Measurements from ENCODE around the gene SGCA.

SGCA gene

GRCh38 chr17:50167371-50167770, 1.6 kb downstream of the SGCA start:
- no peak for DNase-seq (ENCODE audit: low read depth in 2 of 2)

- DNase-seq (ENCODE audit: low read depth in 2 of 2), result no peak
These were observed 2.5 kb downstream of the SGCA start for GRCh38 chr17:50168319-50168718.

GRCh38 chr17:50169121-50169764, 3.4 kb downstream of the SGCA start:
- no peak for DNase-seq (ENCODE audit: low read depth in 2 of 2)

- no peak for DNase-seq (ENCODE audit: low read depth in 2 of 2)
These were observed 4.2 kb downstream of the SGCA start for GRCh38 chr17:50169881-50170459.

GRCh38 chr17:50170662-50171370, 5.0 kb downstream of the SGCA start:
- no peak for DNase-seq (ENCODE audit: low read depth in 2 of 2)

GRCh38 chr17:50171371-50172071, 5.7 kb downstream of the SGCA start:
- DNase-seq (ENCODE audit: low read depth in 2 of 2), result no peak

GRCh38 chr17:50172130-50172529, 6.3 kb downstream of the SGCA start:
- no peak for DNase-seq (ENCODE audit: low read depth in 2 of 2)

GRCh38 chr17:50172936-50173334, 7.1 kb downstream of the SGCA start:
- no peak for DNase-seq (ENCODE audit: low read depth in 2 of 2)

GRCh38 chr17:50173335-50173941, 7.6 kb downstream of the SGCA start:
- DNase-seq (ENCODE audit: low read depth in 2 of 2), result no peak

- DNase-seq (ENCODE audit: low read depth in 2 of 2), result no peak
These were observed 8.6 kb downstream of the SGCA start for GRCh38 chr17:50174444-50174843.

GRCh38 chr17:50175035-50175807, 9.4 kb downstream of the SGCA start:
- no peak for DNase-seq (ENCODE audit: low read depth in 2 of 2)

- no peak for DNase-seq (ENCODE audit: low read depth in 2 of 2)
These were observed 11.0 kb downstream of the SGCA start for GRCh38 chr17:50176559-50177357.

- DNase-seq (ENCODE audit: low read depth in 2 of 2), result no peak
These were observed 11.7 kb downstream of the SGCA start for GRCh38 chr17:50177476-50177875.

- no peak for DNase-seq (ENCODE audit: low read depth in 2 of 2)
These were observed 12.4 kb downstream of the SGCA start for GRCh38 chr17:50177983-50178834.

- no peak for DNase-seq (ENCODE audit: low read depth in 2 of 2)
These were observed 14.3 kb downstream of the SGCA start for GRCh38 chr17:50180111-50180510.

GRCh38 chr17:50180620-50181019, 14.8 kb downstream of the SGCA start:
- DNase-seq (ENCODE audit: low read depth in 2 of 2), result no peak

GRCh38 chr17:50181144-50181543, 15.3 kb downstream of the SGCA start:
- no peak for DNase-seq (ENCODE audit: low read depth in 2 of 2)

GRCh38 chr17:50181591-50182560, 16.1 kb downstream of the SGCA start:
- no peak for DNase-seq (ENCODE audit: low read depth in 2 of 2)

Data from stimulated activated CD4-positive, alpha-beta T cell treated with anti-CD3 and anti-CD28 coated beads, Interleukin-1b, Interleukin-23, amount 100 ng/mL, for 1 hour (primary cell).